NCI-H1417 (cell line): ENCODE data around the gene AZGP1.
"Not testable (repeated sequence)": the region's sequence is repeated elsewhere in the genome, so short reads cannot be mapped to it uniquely, and the experiment has no call there.

ENCODE experiments used
- DNase-seq, 3 experiments: peaks; one replicate each; lab custom pipeline; 2025; lab: John Stamatoyannopoulos, UW

The AZGP1 gene

DNA sequence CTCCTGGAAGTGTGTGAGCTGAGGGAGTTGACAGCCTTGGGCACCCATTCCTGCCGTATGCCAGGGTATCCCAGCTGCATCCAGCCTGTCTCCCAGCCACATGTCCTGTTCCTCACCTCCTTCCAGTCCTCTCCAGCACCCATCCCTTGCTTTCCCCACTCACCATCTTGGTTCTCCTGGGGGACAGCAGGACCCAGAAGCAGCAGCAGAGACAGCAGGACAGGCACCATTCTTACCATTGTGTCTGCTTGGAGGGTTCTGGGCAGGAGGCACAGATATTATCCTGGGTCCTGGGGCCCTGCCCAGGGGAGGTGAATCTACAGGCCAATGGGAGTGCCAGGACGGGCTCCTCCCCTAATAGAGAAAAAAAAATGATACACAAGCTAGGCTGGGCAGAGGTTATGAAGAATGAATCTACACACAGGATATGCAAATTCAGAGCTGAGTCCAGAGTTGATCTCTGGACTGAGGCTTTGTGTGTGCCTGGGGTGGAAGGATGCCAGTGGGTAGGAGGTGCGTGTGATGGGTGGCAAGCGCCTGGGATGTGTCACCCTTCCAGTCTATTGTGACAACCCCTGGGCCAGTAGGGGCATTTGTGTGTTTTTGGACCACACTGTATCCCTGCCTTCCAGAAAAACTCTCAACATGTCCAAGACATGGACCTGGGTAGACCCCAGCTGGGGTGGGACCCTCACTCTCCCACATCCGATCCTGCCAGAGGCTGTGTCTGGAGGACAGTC, at the start of gene AZGP1:
Gene AZGP1 (minus strand): TSS at position 250 of the 740 bp plus-strand sequence. CDS start 11 bp downstream, at position 239.
- DNase-seq = no peak

DNA sequence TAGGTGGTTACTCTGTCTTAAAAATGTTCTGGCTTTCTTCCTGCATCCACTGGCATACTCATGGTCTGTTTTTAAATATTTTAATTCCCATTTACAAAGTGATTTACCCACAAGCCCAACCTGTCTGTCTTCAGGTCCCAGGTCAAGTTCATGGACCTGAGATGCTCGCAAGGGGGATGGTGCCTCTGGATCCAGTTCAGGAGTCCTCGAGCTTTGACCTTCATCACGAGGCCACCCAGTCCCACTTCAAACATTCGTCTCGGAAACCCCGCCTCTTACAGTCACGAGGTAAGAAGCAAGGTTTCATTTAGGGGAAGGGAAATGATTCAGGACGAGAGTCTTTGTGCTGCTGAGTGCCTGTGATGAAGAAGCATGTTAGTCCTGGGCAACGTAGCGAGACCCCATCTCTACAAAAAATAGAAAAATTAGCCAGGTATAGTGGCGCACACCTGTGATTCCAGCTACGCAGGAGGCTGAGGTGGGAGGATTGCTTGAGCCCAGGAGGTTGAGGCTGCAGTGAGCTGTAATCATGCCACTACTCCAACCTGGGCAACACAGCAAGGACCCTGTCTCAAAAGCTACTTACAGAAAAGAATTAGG, 48.3 kb upstream of the AZGP1 start:
- DNase-seq = no peak

DNA sequence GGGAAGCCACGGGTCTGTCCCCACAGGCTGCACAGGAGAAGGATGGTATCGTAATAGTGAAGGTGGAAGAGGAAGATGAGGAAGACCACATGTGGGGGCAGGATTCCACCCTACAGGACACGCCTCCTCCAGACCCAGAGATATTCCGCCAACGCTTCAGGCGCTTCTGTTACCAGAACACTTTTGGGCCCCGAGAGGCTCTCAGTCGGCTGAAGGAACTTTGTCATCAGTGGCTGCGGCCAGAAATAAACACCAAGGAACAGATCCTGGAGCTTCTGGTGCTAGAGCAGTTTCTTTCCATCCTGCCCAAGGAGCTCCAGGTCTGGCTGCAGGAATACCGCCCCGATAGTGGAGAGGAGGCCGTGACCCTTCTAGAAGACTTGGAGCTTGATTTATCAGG, 47.7 kb upstream of the AZGP1 start:
- no peak for DNase-seq

DNA sequence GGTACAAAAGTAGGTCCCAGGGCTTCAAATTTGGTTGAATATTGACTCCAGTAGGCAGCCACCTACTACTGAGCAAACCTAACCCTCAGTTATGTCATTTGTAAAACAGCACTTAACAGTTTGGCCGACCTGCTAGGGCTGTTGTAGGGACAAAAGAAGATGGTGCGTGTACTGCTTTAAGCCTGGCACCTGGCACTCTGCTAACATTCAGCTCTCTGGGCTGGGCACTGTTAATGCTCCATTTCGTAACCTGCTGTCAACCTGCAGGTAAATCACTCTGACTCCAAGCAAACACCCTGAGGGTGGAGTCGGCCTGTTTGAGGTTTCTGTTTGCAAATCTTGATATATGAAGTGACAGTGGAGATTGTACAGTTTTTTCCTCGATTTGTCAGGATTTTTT, 46.8 kb upstream of the AZGP1 start:
- peak in 2 of 3 experiments; percentile 58 to 78 for DNase-seq

DNA sequence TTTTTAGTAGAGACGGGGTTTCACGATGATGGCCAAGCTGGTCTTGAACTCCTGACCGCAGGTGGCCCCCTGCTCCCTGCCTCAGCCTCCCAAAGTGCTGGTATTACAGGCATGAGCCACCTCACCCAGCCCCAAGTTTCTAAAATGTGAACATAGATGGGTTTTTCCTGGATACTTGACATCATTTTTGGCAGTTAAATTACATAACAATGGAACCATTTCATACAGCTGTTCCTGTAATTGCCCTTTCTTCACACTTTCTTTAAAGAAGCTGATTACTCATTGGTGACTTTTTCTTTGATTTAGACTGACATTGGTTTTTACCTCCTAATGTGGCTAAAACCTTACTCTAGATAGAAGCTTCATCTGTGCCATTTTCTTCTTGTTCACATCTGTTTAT, 45.5 kb upstream of the AZGP1 start:
- no peak for DNase-seq

DNA sequence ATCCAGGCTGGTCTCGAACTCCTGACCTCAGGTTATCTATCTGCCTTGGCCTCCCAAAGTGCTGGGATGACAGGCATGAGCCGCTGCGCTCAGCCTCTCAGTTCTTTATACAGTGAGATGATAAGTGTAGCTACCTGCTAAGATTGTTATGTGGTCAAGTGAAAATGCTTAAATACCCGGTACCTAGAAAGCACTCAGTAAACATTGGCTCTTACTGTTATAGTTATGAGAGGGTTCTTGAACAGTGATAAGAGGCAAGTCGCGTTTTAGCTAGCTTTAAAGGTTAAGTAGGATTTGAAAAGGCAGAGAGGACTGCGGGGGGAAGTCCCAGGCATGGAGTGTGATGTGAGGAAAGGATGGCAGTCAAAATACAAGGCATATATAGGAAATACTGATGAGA, 44.1 kb upstream of the AZGP1 start:
- peak in 1 of 3 experiments; percentile 29 for DNase-seq

DNA sequence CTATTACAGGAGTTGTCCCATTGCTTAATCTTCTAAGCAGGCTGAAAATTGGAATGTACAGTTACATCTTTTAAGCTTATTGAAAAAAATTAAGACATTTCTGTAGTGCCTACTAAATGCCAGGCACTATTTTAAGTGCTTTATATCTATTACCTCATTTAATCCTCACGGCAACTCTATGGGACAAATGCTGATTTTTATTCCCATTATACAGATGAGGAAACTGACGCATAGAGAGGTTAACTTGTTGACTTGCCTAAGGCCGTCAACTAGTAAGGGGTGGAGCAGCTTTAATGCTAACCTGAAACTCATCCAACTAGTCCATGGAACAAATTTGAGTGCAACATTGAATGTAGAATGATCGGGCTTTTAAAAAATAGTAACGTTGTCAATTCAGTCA, 42.0 kb upstream of the AZGP1 start:
- no peak for DNase-seq

DNA sequence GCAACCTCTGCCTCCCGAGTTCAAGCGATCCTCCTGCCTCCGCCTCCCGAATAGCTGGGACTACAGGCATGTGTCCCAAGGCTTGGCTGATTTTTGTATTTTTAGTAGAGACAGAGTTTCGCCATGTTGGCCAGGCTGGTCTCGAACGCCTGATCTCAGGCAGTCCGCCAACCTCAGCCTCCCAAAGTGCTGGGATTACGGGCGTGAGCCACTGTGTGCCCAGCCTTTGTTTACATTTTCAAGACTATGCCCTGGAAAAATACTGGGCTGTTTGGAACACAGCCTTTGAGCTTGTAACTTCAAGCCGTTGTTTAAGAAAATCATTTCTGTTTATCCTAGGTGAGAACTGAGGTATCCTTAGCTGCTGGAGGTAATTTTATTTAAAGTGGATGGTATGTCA, 41.5 kb upstream of the AZGP1 start:
- DNase-seq = no peak

DNA sequence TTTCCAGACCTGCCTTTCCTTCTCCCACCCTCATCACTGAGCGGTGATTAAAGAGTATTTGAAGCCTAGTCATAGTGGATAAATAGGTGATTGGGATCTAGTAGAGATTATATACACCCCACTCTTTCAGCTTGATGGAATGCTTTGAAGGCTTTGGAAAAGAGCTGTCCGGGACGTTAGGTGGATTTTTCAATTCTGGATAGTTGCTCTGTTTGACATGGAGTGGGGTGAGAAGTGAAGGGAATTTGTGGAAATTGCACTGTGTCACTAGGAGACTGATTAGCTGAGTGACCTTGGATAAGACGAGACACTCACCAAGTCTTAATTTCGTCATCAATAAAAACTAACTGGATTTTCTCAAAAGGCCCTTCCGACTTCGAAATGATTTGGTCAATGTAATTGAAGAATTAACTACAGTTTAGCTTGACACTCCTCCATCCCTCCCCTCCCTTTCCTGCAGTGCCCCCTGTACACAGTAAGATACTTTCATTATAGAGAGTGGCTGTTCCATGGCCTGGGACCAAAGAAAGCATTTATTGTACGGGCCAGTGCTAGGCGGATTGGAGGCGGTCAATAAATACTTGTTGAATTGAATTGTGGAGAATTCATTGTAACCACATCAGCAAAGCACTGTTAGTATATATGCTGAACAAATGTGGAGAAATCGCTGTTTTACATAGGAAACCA, 40.5 kb upstream of the AZGP1 start:
- peak in 1 of 3 experiments; percentile 49 for DNase-seq

DNA sequence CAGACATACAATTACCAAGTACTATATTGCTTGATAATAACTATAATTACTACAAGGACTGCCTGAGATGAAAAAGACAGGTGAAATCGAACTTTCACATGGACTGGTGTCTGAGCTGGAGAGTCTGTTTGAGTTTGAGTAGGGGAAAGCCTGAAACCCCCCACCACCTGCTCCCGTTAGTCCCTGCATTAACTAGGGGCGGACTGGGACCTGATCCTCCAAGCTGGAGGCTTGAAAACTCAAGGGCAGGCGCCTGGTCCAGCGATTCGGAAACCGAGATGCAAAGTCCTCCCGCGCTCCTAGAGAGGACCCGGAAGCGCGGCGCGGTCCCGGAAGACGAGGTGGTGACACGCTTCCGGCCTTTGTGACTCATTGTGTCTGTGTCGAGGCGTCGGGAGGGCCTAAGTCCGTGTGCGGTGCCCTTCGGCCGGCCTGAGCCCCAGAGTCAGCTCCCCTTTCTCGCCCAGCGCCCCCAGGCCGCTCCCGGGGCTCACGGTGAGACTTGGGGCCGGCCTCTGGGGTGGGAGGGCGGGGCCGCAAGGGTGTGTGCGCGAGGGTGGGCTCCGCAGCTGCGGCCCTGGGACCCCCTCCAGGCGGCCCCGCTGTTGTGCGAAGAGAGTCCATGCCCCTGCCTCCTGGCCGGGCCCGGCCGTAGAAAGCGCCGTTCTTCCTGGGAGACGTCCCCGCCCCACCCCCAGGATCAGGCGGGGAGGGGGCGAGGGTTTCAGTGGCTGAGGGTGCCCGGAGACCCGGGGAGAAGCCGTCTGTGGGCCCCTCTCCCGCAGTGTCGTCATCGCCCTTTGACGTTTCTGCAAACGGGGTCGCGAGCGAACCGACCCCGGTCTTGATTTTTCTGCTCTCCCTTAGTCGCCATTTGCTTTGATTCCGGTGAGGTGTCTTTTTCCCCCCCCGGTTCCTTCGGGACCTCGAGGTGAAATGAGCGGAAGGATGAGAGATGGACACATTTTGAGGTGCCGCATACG, 39.7 kb upstream of the AZGP1 start, which contains the start of gene ZKSCAN1:
Gene ZKSCAN1 (plus strand): TSS at position 365 of the 983 bp plus-strand sequence. CDS start 7,911 bp downstream, outside the sequence.
- peak; percentile 93 to 97 (median 96) for DNase-seq

DNA sequence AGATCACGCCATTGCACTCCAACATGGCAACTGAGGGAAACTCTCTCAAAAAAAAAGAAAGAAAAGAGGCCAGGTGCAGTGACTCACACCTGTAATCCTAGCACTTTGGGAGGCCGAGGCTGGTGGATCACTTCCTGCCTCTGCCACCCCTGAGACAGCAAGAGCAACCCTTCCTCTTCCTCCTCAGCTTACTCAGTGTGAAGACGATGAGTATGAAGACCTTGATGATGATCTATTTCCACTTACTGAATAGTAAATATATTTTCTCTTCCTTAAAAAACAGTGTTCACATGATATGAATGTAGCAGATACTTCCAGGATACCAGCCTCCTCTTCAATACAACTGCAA, 37.5 kb upstream of the AZGP1 start:
- DNase-seq = no peak

DNA sequence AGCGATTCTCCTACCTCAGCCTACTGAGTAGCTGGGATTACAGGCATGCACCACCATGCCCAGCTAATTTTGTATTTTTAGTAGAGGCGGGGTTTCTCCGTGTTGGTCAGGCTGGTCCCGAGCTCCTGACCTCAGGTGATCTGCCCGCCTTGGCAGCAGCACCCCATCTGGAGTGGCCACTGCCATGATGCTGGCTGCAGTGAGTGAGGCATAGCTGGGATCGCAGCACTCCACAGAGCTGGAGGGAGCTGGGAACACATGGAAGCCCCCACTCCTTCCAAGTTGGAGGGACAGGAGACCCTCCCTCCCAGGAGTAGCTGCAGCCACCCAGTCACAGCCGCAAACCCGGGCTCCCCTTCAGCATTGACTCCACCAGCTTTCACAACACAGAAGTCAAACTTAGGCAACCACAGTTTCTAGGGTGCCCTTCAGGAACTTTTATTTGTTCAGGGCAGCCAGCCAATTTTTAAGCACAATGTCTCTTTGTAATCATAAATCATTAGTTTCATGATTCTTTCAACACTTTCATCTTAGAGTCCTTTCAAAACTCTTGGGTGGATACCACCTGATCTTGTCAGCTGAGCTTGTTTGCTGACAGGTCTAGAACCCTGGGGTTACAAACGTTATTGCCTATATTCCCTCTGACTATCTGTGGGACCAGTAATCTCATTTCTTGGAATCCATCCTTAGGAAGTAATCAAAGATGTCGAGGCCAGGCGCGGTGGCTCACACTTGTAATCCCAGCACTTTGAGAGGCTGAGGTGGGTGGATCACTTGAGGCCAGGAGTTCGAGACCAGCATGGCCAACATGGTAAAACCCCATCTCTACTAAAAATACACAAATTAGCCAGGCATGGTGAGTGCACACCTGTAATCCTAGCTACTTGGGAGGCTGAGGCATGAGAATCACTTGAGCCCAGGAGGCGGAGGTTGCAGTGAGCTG, 36.8 kb upstream of the AZGP1 start:
- DNase-seq = not testable (repeated sequence)

DNA sequence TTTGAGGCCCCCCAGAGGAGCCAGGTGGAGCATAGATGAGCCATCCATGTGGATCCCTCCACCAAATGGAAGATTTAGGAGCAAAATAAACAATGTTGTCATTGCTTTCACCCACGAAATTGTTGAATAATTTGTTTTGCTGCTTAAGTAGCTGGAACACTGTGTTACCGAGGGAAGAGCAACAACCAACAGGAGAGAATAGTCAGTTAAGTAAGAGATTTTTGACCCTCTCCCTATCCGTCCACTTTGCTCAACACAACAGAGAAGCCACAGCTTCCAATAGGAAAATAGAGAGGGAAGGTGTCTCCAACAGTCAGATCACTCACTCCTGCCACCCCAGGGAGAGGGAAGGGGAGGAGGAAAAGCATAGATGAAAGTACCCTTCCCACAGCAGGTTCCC, 35.7 kb upstream of the AZGP1 start:
- no peak for DNase-seq

DNA sequence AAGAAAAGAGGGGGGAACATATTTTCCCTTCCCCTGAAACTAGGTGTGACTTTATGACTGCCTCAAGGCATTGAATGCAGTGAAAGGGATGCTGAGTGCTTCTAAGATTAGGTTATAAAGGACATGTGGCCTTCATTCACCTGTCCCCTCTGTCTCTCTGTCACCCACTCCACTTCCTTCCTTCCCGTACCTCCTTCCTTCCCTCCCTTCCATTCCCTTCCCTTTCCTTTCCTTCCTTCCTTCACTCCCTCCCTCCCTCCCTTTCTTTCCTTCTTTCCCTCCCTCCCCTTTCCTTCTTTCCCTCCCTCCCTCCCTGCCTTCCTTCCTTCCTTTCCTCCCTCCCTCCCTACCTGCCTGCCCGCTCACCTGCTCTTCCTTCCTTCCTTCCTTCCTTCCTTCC, 35.1 kb upstream of the AZGP1 start:
- DNase-seq = no peak

DNA sequence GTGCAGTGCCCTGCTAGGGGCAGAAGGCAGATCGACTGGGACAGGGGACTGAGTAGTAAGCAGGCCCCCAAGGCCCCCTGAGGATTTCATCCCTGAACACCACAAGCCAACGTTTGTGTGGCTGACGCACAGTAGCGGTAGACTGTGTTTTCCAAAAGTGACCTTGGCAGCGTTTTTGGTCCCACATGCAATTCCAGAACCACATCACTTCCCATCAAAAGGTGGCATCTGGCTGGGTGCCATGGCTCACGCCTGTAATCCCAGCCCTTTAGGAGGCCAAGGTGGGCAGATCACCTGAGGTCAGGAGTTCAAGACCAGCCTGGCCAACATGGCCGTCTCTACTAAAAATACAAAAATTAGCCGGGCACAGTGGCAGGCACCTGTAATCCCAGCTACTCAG, 34.1 kb upstream of the AZGP1 start:
- DNase-seq = not testable (repeated sequence)

DNA sequence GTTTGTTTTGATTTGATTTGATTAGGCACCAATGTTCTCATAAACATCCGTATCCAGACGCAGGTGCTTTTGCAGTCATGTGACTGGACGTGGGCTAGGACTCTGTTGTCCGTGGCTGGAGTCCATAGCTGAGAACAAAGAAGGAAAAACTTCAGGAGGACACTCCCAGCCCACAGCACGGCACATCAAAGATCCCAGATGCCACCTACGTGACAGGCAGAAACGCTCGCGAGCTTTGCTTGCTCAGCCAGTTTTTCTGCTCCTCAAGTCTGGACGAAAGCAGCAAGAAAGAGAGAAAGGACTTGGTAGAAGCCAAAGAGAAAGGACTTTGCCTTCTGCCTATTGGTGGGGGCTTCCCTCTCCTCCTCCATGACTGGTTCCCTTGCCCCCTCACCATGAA, 32.7 kb upstream of the AZGP1 start:
- DNase-seq = no peak

DNA sequence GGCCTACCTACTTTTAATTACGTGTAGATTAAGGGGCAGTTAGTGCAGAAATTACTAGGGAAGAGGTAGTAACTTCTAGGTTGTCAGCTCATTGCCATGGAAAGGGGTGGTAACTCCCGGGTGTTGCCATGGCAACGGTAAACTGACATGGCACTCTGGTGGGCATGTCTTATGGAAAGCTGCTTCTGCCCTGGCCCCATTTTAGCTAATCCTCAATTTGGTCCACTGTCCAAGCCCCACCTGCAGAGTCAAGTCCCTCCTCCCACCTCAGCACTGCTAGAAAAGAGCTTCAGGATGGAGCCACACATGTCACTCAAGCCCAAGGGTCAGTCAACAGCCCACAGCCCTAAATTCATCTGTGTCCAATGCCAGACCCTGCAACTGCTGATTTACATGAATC, 32.1 kb upstream of the AZGP1 start:
- peak in 1 of 3 experiments; percentile 15 for DNase-seq

DNA sequence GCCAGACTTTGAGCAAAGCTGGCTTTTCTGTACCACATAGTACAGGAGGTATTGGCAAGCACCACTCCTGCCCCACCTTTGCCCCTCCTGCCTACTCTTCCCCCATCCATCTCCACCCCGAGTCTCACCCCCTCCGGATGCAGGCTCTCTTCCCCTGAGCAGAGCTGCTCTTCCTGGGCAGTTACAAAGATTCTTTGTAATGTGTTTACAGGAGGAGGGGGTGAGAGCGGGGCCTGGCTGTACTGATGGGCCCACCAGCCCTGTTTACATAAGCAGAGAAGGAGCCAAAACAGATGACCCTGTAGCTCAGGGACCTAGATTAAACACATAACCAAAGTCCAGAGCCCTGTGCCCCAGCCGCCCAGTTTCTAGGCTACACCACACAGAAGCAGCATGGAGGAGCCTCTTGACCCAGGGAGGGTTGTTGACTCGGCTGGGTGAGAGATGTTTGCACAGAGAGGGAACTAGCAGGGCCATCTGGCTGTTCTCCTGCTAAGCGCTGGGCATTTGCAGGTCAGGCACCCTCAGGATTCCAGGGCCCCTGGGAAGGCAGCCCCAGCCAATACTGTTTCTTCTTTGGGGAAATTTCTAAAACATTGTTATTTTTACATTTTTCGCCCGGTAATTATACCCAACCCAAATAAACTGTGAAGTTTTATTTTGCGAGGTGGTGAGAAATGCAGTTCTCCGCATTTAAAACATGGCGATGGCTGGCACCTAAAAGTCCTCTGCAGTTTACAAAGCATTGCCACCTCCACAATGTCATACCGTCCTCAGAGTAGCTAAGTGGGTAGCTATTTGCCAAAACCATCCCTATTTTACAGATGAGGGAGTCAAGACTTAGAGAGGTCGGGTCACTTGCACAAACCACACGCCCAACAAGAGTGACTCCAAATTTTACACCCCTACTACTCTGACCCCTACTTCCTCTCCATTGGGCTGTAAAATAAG, 28.2 kb upstream of the AZGP1 start:
- DNase-seq = peak; percentile 11 to 97 (median 85)

DNA sequence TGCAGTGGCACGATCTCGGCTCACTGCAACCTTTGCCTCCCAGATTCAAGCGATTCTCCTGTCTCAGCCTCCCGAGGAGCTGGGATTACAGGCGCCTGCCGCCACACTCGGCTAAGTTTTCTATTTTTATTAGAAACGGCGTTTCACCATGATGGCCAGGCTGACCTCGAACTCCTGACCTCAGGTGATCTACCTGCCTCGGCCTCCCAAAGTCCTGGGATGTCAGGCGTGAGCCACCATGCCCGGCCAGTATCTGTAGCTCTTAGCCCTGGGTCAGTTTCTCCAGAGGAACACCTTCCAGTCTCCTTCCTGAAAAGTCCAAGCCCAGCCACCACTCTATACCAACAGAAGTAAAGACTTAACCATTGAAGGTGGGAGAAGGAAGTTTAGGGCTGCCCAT, 24.4 kb upstream of the AZGP1 start:
- DNase-seq = no peak
